HepG2 (cell line): ENCODE data around the gene CCDC196. TPM values are rescaled to one million over a fixed set of nuclear protein-coding genes. Genes with fewer than 3 reads are reported as not detected.
A peak's percentile ranks its signal among the peaks of the same experiment; 100 is the strongest.

ENCODE experiments used
- AGO1 ChIP-seq: fragments of 200-400 bp; formaldehyde crosslinking; IDR thresholded peaks from 2 replicates; pipeline ENCODE4 v1.6.1; 2017; ENCODE audit warnings: mild to moderate bottlenecking, low read depth, low read length, moderate library complexity; ENCODE audit not compliant: poor library complexity, severe bottlenecking
- AKAP8 ChIP-seq: sonication (generic); formaldehyde crosslinking; IDR thresholded peaks from 2 replicates; pipeline ENCODE4 v1.5.1; 2020; ENCODE audit warnings: mild to moderate bottlenecking, missing genetic modification reagents
- CBFB ChIP-seq: sonication (generic); formaldehyde crosslinking; IDR thresholded peaks from 2 replicates; pipeline ENCODE4 v1.4.0; 2020; ENCODE audit warnings: missing genetic modification reagents
- HNF1A ChIP-seq, 2 experiments: sonication (generic) in 1 of 2; formaldehyde crosslinking in 1 of 2; IDR thresholded peaks; 2 replicates each; pipeline versions ENCODE4 v1.4.0 to v1.6.1; 2016 to 2020; ENCODE audit warnings: borderline replicate concordance in 1 of 2, low read depth in 1 of 2, mild to moderate bottlenecking in 1 of 2, missing genetic modification reagents in 1 of 2
- JUNB ChIP-seq: sonication (generic); formaldehyde crosslinking; IDR thresholded peaks from 2 replicates; pipeline ENCODE4 v1.8.0; 2022; ENCODE audit warnings: missing genetic modification reagents, mild to moderate bottlenecking, borderline replicate concordance
- SRSF4 ChIP-seq: fragments of 200-400 bp; formaldehyde crosslinking; IDR thresholded peaks from one replicate; pipeline ENCODE4 v1.6.1; 2018; ENCODE audit warnings: mild to moderate bottlenecking, low read depth, low read length, moderate library complexity; ENCODE audit not compliant: poor library complexity, severe bottlenecking
- SSRP1 ChIP-seq: IDR thresholded peaks from 2 replicates; pipeline ENCODE4 v1.6.1; 2016; ENCODE audit warnings: control low read depth
- TBX3 ChIP-seq: fragments of 450-650 bp; IDR thresholded peaks from 2 replicates; pipeline ENCODE4 v1.6.1; 2017; ENCODE audit warnings: antibody characterized with exemption, mild to moderate bottlenecking, inconsistent platforms, borderline replicate concordance
- ZNF639 ChIP-seq: conservative IDR thresholded peaks from 2 replicates; pipeline ENCODE4 v1.6.1; 2018; ENCODE audit warnings: missing genetic modification reagents
- ZNF674 ChIP-seq: sonication (generic); formaldehyde crosslinking; IDR thresholded peaks from 2 replicates; pipeline ENCODE4 v1.5.0; 2020; ENCODE audit warnings: low read depth, mild to moderate bottlenecking, missing genetic modification reagents
- ZNF746 ChIP-seq: sonication (generic); formaldehyde crosslinking; IDR thresholded peaks from 2 replicates; pipeline ENCODE4 v1.8.0; 2022; ENCODE audit warnings: mild to moderate bottlenecking, missing genetic modification reagents
- polyA plus RNA-seq, 8 experiments: library from polyadenylated mRNA; depleted of rRNA in 3 of 8; stranded (reverse) in 7 of 8; unstranded in 1 of 8; fragments of >200 nt; fragmentation: Illumina TruSeq in 4 of 8; extraction: Trizol in 4 of 8; gene quantifications; 2 replicates each; pipeline versions ENCODE4 v1.2.1 to v1.2.3, GENCODE V29; 2011 to 2016; ENCODE audit warnings: low read depth in 4 of 8, missing spikeins in 1 of 8, mixed read lengths in 1 of 8; ENCODE audit not compliant: insufficient read depth in 1 of 8
- total RNA-seq, 5 experiments: library from RNA; depleted of rRNA; stranded (reverse); fragments of >200 nt; fragmentation: Illumina TruSeq; extraction: Trizol; gene quantifications; 2 replicates each; pipeline ENCODE4 v1.2.3, GENCODE V29; 2016; ENCODE audit warnings: low read depth in 1 of 5
- TF ChIP-seq, protein P1 (sequence below): sonication (generic); formaldehyde crosslinking; IDR thresholded peaks from 2 replicates; pipeline ENCODE4 v1.4.0; 2020; ENCODE audit warnings: missing genetic modification reagents, borderline replicate concordance
- TF ChIP-seq, protein P2 (sequence below): sonication (generic); formaldehyde crosslinking; conservative IDR thresholded peaks from 2 replicates; pipeline ENCODE4 v1.8.0; 2022; ENCODE audit warnings: low read depth, missing genetic modification reagents
- TF ChIP-seq, protein P3 (sequence below): sonication (generic); formaldehyde crosslinking; IDR thresholded peaks from 2 replicates; pipeline ENCODE4 v1.8.1; 2023; ENCODE audit warnings: mild to moderate bottlenecking, missing genetic modification reagents, borderline replicate concordance

Gene CCDC196
- total and polyA plus RNA-seq, 2 of the 13 experiments (the other 11 are each of a cell fraction or from before 2014, with no cell fraction given) = not detected

- TF ChIP-seq JUNB = no peak
- TF ChIP-seq AGO1 = no peak
- TF ChIP-seq AKAP8 (CRISPR knock-in tag) = no peak
- TF ChIP-seq HNF1A (IDR thresholded peaks at IDR 0.05; ENCODE audit: low read depth) = peak; percentile 11; the same call in 1 of the 2 replicates
- TF ChIP-seq HNF1A (CRISPR knock-in tag; IDR thresholded peaks at IDR 0.05; ENCODE audit: borderline replicate concordance) = peak; percentile 18
- 0 out of 2 replicates have a peak, but pooled peaks have one; percentile 62 for TF ChIP-seq ZNF746 (CRISPR knock-in tag)
- peak; percentile 37; the same call in 1 of the 2 replicates for TF ChIP-seq ZNF639 (CRISPR knock-in tag)
- TF ChIP-seq, protein P1, sequence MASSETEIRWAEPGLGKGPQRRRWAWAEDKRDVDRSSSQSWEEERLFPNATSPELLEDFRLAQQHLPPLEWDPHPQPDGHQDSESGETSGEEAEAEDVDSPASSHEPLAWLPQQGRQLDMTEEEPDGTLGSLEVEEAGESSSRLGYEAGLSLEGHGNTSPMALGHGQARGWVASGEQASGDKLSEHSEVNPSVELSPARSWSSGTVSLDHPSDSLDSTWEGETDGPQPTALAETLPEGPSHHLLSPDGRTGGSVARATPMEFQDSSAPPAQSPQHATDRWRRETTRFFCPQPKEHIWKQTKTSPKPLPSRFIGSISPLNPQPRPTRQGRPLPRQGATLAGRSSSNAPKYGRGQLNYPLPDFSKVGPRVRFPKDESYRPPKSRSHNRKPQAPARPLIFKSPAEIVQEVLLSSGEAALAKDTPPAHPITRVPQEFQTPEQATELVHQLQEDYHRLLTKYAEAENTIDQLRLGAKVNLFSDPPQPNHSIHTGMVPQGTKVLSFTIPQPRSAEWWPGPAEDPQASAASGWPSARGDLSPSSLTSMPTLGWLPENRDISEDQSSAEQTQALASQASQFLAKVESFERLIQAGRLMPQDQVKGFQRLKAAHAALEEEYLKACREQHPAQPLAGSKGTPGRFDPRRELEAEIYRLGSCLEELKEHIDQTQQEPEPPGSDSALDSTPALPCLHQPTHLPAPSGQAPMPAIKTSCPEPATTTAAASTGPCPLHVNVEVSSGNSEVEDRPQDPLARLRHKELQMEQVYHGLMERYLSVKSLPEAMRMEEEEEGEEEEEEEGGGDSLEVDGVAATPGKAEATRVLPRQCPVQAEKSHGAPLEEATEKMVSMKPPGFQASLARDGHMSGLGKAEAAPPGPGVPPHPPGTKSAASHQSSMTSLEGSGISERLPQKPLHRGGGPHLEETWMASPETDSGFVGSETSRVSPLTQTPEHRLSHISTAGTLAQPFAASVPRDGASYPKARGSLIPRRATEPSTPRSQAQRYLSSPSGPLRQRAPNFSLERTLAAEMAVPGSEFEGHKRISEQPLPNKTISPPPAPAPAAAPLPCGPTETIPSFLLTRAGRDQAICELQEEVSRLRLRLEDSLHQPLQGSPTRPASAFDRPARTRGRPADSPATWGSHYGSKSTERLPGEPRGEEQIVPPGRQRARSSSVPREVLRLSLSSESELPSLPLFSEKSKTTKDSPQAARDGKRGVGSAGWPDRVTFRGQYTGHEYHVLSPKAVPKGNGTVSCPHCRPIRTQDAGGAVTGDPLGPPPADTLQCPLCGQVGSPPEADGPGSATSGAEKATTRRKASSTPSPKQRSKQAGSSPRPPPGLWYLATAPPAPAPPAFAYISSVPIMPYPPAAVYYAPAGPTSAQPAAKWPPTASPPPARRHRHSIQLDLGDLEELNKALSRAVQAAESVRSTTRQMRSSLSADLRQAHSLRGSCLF (CRISPR knock-in tag) = no peak
- no peak for TF ChIP-seq CBFB
- no peak for TF ChIP-seq SRSF4
- TF ChIP-seq ZNF674 (CRISPR knock-in tag) = 0 out of 2 replicates have a peak, but pooled peaks have one; percentile 48
- TF ChIP-seq SSRP1 (CRISPR knock-in tag) = no peak
- TF ChIP-seq, protein P2, sequence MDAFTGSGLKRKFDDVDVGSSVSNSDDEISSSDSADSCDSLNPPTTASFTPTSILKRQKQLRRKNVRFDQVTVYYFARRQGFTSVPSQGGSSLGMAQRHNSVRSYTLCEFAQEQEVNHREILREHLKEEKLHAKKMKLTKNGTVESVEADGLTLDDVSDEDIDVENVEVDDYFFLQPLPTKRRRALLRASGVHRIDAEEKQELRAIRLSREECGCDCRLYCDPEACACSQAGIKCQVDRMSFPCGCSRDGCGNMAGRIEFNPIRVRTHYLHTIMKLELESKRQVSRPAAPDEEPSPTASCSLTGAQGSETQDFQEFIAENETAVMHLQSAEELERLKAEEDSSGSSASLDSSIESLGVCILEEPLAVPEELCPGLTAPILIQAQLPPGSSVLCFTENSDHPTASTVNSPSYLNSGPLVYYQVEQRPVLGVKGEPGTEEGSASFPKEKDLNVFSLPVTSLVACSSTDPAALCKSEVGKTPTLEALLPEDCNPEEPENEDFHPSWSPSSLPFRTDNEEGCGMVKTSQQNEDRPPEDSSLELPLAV (CRISPR knock-in tag) = no peak
- TF ChIP-seq, protein P3, sequence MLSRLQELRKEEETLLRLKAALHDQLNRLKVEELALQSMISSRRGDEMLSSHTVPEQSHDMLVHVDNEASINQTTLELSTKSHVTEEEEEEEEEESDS (CRISPR knock-in tag) = 0 out of 2 replicates have a peak, but pooled peaks have one; percentile 61
- TF ChIP-seq TBX3 = peak; percentile 94
Observed at GRCh38 chr14:66507722-66508546, 21.8 kb downstream of the CCDC196 start, which contains the start of gene GPHN (continued).
